ENCODE data around the gene PLCXD3. TPM values are rescaled to one million over a fixed set of nuclear protein-coding genes. Genes with fewer than 3 reads are reported as not detected.

The PLCXD3 gene
- total RNA-seq, 1 experiment from 2014 or later, result 0.10 TPM

GRCh38 chr5:41435276-41435675 is 75.1 kb downstream of the PLCXD3 start:
- TF ChIP-seq TCF7L2 (IDR thresholded peaks at IDR 0.05; ENCODE audit: low read depth, low read length) (no peak), REST (IDR thresholded peaks at IDR 0.05; ENCODE audit: insufficient read depth in 1 of 2, low read depth in 2 of 2, low read length in 1 of 2) (no peak), POLR2AphosphoS5 (IDR thresholded peaks at IDR 0.05; ENCODE audit: low read depth, low read length) (no peak), CTCF (IDR thresholded peaks at IDR 0.05) (no peak)
- ATAC-seq, result no peak
- Histone ChIP-seq H3K27ac (ENCODE audit: low read length) (no peak overlapping the region), H3K9me3 (ENCODE audit: control insufficient read depth, insufficient read depth, low read depth, low read length) (no peaks in the 10 kb centered on the region), H3K4me3 (ENCODE audit: low read depth in 2 of 2, low read length in 2 of 2) (no peak overlapping the region), H3K36me3 (ENCODE audit: control insufficient read depth, insufficient read depth, low read length) (no peaks in the 10 kb centered on the region), H3K4me1 (ENCODE audit: control insufficient read depth, insufficient read depth, low read length) (no peaks in the 10 kb centered on the region), H3K27me3 (ENCODE audit: control insufficient read depth, insufficient read depth, low read length) (no peaks in the 10 kb centered on the region)
- ChIA-PET POLR2A (no interaction called here), CTCF (no interaction called here)
- intact Hi-C loops (cut with micrococcal nuclease; ENCODE audit: unreplicated experiment) (no loop called here), in situ Hi-C loops (cut with HindIII; ENCODE audit: low pct_unique_long_range_greater_than_20kb, low sequenced_read_pairs) (no loop called here)
- no TSS peak for BruUV-seq (replicated peaks)
- no peak for DNase-seq (ENCODE audit: low read depth, low spot score)

- Histone ChIP-seq H3K9me3 (ENCODE audit: control insufficient read depth, insufficient read depth, low read depth, low read length) (no peaks in the 10 kb centered on the region), H3K36me3 (ENCODE audit: control insufficient read depth, insufficient read depth, low read length) (no peaks in the 10 kb centered on the region), H3K4me3 (ENCODE audit: low read depth in 2 of 2, low read length in 2 of 2) (no peak overlapping the region), H3K27ac (ENCODE audit: low read length) (no peak overlapping the region), H3K4me1 (ENCODE audit: control insufficient read depth, insufficient read depth, low read length) (no peaks in the 10 kb centered on the region), H3K27me3 (ENCODE audit: control insufficient read depth, insufficient read depth, low read length) (no peaks in the 10 kb centered on the region)
- ATAC-seq (no peak), DNase-seq (ENCODE audit: low read depth, low spot score) (no peak)
- in situ Hi-C loops (cut with HindIII; ENCODE audit: low pct_unique_long_range_greater_than_20kb, low sequenced_read_pairs) (no loop called here), intact Hi-C loops (cut with micrococcal nuclease; ENCODE audit: unreplicated experiment) (no loop called here)
- ChIA-PET POLR2A (no interaction called here), CTCF (no interaction called here)
- no TSS peak for BruUV-seq (replicated peaks)
- TF ChIP-seq TCF7L2 (IDR thresholded peaks at IDR 0.05; ENCODE audit: low read depth, low read length) (no peak), POLR2AphosphoS5 (IDR thresholded peaks at IDR 0.05; ENCODE audit: low read depth, low read length) (no peak), CTCF (IDR thresholded peaks at IDR 0.05) (peak; percentile 37), SIN3A (IDR thresholded peaks at IDR 0.05; ENCODE audit: borderline replicate concordance, insufficient read depth, low read depth, low read length) (no peak), REST (IDR thresholded peaks at IDR 0.05; ENCODE audit: insufficient read depth in 1 of 2, low read depth in 2 of 2, low read length in 1 of 2) (no peak)
Observed at GRCh38 chr5:41433552-41434181, 76.7 kb downstream of the PLCXD3 start.

Data from Panc1 (cell line).